GM19099 (cell line): Measurements from ENCODE around the gene MPG.

Source experiments
- POLR2A ChIP-seq: IDR thresholded peaks from 3 replicates; pipeline ENCODE4 v1.6.1; 2011; ENCODE audit warnings: low read depth; ENCODE audit not compliant: insufficient read length; ENCODE audit errors: extremely low read depth

MPG gene

GRCh38 chr16:84718-85406, 6.8 kb downstream of the MPG start:
- TF ChIP-seq POLR2A: peak; percentile 20

GRCh38 chr16:85407-85782, 7.4 kb downstream of the MPG start:
- no peak for TF ChIP-seq POLR2A

- no peak for TF ChIP-seq POLR2A
Measured at GRCh38 chr16:85865-86264, 7.8 kb downstream of the MPG start.

DNA sequence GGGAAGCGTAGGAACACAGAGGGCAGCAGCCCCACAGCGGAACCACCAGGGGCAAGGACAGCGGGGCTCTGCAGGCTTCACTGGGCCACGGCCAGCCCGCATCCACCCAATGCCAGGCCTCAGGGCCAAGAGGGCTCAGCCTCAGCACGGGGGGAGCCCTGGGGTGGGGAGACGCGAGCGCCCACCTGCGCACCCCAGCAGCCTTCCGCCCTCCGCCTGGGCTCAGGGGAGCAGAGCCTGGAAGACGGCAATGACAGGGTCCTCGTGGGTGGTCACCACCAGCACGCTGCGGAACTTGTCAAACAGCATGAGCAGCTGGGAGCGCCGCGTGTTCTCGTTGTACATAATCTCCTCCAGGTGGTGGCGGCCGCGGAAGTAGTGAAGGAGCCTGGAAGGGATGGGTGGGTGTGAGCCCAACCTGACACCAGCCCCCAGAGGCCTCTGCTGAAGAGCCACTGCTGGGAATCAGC, 8.5 kb downstream of the MPG start:
- no peak for TF ChIP-seq POLR2A

DNA sequence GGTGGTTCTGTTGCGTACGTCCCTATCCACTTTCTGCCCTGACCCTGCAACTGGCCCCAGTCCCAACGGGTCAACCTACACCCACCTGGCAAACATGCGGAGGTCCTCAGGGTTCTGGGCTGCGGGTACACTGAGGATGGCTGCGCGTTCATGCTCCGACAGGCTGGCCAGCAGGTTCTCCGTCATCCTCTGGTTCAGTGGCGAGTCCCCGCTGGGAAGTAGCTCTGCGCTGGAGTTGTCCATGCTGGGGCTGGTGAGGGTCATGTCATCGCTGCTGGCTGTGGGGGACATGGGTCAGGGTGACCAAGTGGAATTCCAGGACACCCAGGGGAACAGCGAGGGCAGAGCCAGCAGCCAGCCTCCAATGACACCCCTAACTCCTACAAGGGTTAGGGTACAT, 10.6 kb downstream of the MPG start:
- no peak for TF ChIP-seq POLR2A

DNA sequence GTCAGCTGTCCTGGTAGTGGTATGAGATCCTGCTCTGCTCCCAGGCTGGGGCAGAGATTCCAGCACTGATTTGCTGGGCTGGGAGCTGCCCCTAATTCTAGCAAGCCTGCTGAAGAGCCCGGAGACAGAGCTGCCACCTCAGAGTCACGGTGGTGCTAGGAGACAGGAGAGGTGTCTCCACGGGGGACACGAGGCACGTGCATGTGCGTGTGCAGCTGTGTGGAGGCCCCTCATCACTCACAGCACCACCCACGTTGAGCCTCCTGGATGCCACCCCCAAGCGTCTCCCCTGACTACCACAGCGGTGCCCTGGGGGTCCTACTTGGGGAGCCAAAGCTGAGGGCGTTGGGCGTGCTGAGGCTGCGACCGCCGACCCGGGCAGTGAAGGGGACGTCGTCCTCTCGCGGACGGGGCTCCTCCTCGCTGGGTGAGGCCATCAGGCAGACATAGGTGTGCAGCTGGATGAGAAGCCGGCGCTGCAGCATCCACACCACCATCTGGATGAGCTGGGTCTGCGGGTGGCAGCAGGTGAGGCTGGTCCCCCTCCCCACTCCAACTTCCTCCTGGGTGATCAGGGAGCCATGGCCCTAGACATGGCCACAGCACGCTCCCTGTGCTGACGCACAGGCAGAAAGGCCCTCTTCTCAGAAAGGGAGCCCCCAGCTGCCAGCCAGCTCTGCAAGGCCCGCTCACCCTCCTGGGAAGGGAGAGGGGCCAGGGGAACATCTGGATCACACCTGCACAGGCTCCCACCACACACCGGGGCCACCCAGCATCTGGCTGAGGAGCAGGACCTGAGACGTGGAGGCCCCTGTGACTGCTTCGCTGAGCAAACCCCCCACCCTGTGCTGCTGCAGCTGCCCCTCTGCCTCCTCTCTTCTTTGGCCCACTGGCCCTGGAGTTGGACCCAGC, 11.6 kb downstream of the MPG start:
- TF ChIP-seq POLR2A: peak; percentile 13

DNA sequence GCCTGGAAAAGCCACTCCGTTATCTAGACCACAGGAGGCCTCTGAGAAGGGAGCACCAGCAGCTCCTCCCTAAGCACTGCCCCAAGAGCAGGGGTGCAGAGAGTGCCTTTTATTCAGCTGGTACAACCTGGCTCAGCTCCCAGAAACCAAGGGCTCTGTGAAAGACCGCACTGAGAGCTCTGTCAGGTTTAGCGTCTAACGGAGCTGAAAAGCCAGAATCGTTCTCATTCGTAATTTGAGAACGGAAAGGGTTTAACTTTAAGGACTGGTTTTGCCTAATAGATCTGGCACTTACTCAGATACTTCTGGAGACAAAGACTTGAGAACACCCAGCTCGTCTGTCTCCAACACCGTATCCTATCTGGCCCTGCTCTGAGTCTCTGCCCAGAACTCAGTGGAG, 13.5 kb downstream of the MPG start:
- TF ChIP-seq POLR2A: no peak

GRCh38 chr16:92431-93339, 14.7 kb downstream of the MPG start:
- no peak for TF ChIP-seq POLR2A

GRCh38 chr16:94918-95265, 16.9 kb downstream of the MPG start:
- TF ChIP-seq POLR2A: no peak

- TF ChIP-seq POLR2A: no peak
Measured at GRCh38 chr16:96935-97381, 18.9 kb downstream of the MPG start.

GRCh38 chr16:97822-98221, 19.8 kb downstream of the MPG start:
- no peak for TF ChIP-seq POLR2A

GRCh38 chr16:100989-101388, 23.0 kb downstream of the MPG start:
- TF ChIP-seq POLR2A: no peak

DNA sequence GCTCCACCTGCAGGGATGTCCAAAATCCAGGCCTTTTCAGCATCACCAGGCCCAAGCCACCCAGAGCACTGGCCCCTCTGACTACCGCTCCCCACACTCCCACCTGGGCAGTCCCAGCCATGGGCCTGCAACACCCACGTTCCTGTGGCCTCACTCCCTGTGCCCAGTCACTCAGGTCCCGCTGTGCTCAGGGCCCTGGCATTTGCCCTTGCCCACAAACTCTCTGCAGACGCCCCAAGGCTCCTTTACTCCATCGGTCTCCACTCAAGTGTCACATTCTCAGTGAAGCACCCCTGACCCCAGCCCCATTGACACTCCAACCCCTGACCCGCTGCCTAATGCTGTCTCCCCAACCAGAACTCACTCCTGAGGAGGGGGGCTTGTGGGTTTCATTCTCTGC, 23.6 kb downstream of the MPG start:
- TF ChIP-seq POLR2A: no peak

- TF ChIP-seq POLR2A: no peak
Measured at GRCh38 chr16:102060-102855, 24.2 kb downstream of the MPG start.

- TF ChIP-seq POLR2A: no peak
Measured at GRCh38 chr16:104355-104754, 26.3 kb downstream of the MPG start.

DNA sequence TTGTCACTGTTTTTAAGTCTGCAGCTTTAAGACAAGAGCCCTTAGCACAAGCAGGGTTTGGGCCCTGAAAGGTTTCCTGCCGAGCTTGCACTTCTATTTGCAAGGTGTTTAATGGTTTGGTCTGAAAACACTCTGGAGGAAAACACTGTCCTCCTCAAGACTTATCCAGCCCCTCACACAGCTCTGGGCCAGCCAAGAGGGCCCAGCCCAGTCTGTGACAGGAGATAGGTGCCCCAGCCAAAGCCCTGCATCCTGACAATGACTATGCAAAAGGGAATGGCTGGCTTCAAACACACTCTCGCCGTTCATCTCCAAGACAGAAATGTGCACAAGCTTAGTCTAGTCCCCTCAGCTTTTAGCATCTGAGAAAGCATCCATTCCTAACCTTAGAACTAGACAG, 26.9 kb downstream of the MPG start:
- no peak for TF ChIP-seq POLR2A
